AG09319 (cell line): ENCODE measurements around the gene PROKR1.
"Not testable (repeated sequence)": the region's sequence is repeated elsewhere in the genome, so short reads cannot be mapped to it uniquely, and the experiment has no call there.

Experiments
- DNase-seq: peaks from one replicate; pipeline ENCODE4 v3.0.0-alpha.2; 2010; ENCODE audit warnings: low read depth; ENCODE audit errors: extremely low read depth
- TF ChIP-seq, protein P1 (sequence below): IDR thresholded peaks from 2 replicates; pipeline ENCODE4 v1.5.1; 2011; ENCODE audit warnings: low read depth, mild to moderate bottlenecking, inconsistent platforms, low read length, moderate library complexity

PROKR1 gene

DNA sequence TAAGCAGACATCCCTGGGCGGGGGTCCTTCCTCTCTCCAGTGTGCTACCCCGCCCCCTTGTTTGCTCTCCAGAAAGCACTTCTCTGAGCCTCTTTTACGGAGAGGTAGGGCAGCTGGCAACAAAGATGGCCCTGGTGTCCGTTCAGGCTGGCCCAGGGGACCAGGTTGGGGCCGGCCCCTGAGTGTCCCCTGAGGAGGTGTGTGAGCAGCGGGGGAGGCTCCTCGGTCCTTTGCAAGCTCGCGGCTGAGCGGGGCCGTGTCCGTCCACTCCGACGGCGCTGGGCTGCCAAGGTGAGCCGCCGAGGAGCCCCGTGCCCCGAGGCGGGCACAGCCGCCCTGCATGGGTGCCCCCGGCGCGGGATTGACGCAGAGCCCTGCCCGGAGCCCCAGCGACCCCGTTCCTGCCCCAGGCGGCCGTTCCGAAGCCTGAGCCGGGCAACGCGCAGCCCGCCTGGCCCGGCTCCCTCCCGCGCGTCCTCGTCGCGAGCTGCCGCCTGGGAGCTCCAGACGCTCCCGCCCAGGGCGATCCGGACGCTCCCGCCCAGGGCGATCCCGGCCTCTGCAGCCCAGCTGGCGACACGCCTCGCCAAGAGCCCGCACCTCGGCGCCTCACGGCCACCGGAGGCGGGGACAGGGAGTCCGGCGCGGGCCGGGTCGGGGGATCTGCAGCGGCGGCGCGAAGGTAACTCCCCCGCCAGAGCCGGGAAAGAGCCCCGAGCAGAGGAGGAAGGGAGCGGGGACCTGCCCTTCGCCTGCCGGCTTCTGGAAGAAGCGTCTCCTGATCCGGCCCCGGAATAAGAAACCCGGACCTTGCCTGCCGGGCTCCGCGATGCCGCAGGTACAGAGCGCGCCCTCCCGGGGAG lies at the start of gene PROKR1:
PROKR1 (plus strand) TSS at position 569 of the 863 bp plus-strand sequence. CDS start 2,243 bp downstream, outside the sequence.
- no peak for DNase-seq
- TF ChIP-seq, protein P1, sequence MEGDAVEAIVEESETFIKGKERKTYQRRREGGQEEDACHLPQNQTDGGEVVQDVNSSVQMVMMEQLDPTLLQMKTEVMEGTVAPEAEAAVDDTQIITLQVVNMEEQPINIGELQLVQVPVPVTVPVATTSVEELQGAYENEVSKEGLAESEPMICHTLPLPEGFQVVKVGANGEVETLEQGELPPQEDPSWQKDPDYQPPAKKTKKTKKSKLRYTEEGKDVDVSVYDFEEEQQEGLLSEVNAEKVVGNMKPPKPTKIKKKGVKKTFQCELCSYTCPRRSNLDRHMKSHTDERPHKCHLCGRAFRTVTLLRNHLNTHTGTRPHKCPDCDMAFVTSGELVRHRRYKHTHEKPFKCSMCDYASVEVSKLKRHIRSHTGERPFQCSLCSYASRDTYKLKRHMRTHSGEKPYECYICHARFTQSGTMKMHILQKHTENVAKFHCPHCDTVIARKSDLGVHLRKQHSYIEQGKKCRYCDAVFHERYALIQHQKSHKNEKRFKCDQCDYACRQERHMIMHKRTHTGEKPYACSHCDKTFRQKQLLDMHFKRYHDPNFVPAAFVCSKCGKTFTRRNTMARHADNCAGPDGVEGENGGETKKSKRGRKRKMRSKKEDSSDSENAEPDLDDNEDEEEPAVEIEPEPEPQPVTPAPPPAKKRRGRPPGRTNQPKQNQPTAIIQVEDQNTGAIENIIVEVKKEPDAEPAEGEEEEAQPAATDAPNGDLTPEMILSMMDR: no peak

DNA sequence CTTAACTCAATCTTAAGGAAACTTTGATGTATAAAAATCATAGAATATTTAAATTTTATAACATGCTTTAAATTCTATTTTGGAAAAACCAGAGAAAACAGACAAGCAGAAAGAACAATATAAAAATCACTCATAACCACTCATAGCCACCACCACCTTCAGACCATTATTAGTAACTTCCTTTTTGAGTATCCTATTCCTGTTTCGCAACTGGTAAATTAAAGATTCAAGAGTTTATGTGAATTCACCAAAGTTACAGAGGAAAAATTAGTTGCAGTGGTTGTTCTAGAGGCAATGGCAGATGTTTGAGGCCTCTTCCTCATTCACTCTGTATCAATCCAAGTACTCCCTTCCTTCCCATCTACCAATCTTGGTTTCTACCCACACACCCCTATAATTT lies 49.3 kb upstream of the PROKR1 start:
- DNase-seq: no peak

DNA sequence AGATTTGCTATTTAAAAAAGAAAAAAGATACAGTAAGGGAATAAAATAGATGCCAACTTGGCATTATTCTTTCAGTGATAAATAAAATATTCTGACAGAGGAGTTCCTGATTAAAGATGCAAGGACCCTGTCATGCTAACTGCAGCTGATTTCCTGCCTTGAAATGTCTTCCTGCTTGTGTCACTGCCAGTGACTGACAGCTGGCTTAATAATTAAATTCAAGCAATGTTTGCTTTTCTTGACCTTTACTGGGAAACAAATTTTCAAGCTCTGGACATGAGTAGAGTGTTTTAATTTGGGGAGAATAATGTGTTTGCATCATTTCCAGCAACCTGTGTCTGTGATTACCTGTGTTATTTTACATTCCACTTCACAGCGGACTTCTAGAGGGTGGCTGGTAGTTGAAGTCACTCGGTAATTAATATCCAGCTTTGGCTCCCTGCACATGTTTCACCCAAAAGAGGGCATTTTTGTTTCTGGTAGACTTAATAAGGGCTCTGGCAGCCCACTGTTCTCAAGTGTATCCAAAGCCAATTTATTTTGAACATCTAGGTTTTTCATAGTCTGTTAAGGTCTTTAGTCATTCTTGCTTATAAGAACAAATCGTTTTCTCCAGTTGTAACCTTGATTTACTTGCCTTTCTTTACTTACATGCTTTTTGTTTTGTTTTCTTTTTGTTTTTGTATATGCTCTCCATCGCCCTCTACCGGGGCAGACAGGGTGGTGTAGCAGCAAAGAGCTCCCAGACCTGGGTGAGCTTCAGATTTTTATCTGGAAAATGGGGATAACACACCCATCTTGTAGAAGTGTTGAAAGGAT lies 48.5 kb upstream of the PROKR1 start:
- TF ChIP-seq, protein P1: peak; percentile 94
- DNase-seq: peak; percentile 12

More for the DNA sequence above, 49.3 kb upstream of the PROKR1 start:
- TF ChIP-seq, protein P1: no peak

DNA sequence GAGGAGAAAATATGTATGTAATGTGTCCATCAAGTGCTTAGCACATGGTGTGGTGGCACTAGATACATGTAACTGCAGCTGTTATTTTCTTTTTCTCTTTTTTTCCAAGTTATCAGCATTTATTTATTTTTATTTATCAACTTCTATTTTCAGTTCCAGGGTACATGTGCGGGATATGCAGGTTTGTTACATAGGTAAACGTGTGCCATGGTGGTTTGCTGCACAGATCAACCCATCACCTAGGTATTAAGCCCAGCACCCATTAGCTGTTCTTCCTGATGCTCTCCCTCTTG lies 47.9 kb upstream of the PROKR1 start:
- not testable (repeated sequence) for DNase-seq

DNA sequence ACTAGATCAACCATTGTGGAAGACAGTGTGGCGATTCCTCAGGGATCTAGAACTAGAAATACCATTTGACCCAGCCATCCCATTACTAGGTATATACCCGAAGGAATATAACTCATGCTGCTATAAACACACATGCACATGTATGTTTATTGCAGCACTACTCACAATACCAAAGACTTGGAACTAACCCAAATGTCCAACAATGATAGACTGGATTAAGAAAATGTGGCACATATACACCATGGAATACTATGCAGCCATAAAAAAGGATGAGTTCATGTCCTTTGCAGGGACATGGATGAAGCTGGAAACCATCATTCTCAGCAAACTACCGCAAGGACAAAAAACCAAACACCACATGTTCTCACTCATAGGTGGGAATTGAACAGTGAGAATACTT lies 42.9 kb upstream of the PROKR1 start:
- DNase-seq: not testable (repeated sequence)

DNA sequence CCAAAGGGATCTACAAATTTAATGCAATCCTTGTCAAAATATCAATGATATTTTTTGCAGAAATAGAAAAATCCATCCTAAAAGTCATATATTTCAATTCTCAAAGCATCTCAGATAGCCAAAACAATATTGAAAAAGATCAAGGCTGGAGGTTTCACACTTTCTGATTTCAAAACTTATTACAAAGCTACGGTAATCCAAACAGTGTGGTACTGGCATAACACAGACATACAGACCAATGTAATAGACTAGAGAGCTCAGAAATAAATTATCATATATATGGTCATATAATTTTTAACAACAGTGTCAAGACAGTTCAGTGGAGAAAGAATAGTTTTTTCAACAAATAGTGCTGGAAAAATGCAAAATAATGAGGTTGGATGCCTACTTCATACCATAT lies 40.3 kb upstream of the PROKR1 start:
- no peak for DNase-seq
- TF ChIP-seq, protein P1: no peak

DNA sequence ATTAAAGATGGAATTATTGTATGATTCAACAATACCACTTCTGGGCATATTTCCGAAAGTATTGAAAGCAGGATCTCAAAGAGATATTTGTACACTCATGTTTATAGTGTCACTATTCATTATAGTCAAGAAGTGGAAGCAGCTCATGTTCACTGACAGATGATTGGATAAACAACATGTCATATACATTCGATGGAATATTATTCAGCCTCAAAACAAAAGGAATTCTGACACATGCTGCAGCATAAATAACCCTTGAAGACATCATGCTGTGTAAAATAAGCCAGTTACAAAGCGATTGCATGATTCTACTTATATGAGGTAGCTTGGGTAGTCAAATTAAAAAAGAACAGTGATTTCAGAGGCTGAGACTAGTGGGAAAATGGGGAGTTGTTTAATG lies 39.3 kb upstream of the PROKR1 start:
- DNase-seq: no peak
- TF ChIP-seq, protein P1: no peak

DNA sequence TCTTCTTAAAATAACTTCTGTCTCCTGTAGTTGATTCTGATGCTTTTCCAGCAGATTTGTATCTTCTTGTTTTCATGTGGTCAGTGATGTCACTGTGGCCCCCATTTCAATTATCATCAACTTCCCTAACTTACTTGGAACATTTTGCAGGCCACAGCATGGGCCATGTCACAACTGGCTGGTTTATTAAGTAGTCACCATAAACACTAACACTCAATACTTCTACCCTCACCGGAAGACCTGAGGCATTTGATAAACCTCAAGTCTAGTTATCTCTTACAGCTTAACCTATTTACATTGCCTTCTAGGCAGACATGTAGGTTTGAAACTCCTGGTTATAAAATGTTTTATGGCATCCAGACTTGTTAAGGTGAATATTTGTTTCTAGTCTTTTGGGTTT lies 37.4 kb upstream of the PROKR1 start:
- DNase-seq: no peak
- TF ChIP-seq, protein P1: no peak
